Activated gamma-delta T cell treated with Interleukin-2 at 50 U/mL for 16 hours (primary cell): Measurements from ENCODE around the gene AHNAK.

Source experiments
- DNase-seq: peaks from one replicate; pipeline ENCODE4 v3.0.0-alpha.2; 2020

Gene AHNAK

GRCh38 chr11:62494246-62494645 lies 52.4 kb downstream of the AHNAK start:
- DNase-seq, result no peak

GRCh38 chr11:62493801-62494200 lies 52.8 kb downstream of the AHNAK start:
- DNase-seq, result no peak

- DNase-seq, result no peak
Measured at GRCh38 chr11:62492586-62492985, 54.0 kb downstream of the AHNAK start.

DNA sequence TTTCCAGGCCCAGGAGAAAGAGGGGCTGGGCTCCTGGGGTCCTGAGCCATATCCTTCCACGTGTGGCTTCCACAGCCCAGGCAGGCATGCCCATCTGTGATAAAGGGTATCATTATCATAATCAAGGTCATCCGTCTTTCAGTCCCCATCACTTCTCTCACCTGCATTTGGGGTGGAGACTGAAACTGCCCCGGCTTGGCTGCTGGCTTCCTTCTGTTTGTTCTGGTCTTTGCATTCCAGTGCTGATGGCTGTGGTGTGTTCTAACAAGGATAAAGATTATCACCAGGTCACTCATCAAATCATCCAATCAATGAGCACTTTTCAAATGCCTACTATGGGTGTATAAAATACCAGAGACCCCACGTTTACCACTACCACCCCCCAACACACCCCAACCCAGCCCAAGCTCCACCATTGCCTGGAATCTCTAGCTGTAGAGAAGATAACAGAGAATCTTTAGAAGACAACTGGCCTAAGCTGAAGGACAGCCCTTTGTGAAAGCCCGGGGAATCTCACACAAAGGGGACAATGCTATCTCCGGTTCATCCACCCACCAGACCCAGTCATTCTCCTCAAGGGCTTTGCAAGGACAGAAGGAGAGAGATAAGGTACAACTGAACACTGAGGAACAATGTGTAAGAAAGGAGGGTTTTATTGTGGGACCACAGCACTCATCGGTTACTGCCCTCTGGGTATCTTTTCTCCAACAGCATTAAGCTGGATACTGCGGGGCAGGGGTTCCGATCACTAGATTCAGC lies 54.9 kb downstream of the AHNAK start:
- DNase-seq, result no peak

GRCh38 chr11:62489204-62489603 lies 57.4 kb downstream of the AHNAK start:
- DNase-seq, result no peak

DNA sequence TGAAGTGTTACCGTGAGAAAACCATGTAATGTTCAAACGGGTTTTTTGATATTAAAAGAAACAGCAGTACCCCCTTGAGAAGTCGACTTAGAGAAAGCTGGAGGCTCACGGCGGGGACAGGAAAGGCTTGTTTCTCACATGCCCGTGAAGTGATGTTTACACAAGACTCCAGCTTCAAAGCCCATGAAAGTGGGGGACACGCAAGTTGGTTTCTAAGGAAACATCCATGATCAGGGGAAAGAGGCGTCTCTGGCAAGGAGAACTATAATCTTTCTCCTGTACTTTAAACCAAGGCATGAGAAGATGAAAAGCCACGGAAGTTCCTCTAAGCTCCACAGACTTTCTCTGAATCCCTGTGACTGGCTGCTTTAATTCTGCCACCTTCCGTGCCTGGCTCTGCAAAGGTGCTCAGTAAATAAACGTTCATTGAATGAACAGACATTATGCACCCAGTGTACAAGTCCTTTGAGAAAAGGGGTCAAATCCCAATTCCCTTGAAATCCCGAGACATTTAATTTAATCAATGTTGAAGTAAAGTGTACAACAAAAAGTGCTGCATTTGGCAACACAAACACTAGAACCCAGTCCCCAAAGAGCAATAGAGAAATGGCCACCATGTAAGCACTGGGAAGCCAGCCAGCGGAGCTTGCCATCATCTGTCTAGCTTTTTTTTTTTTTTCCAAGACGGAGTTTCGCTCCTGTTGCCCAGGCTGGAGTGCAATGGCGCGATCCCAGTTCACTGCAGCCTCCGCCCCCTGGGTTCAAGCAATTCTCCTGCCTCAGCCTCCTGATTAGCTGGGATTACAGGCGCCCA lies 58.7 kb downstream of the AHNAK start:
- DNase-seq, result no peak

GRCh38 chr11:62487136-62487535 lies 59.5 kb downstream of the AHNAK start:
- DNase-seq, result no peak

GRCh38 chr11:62484352-62484751 lies 62.3 kb downstream of the AHNAK start:
- no peak for DNase-seq

GRCh38 chr11:62482753-62483152 lies 63.9 kb downstream of the AHNAK start:
- DNase-seq, result no peak

DNA sequence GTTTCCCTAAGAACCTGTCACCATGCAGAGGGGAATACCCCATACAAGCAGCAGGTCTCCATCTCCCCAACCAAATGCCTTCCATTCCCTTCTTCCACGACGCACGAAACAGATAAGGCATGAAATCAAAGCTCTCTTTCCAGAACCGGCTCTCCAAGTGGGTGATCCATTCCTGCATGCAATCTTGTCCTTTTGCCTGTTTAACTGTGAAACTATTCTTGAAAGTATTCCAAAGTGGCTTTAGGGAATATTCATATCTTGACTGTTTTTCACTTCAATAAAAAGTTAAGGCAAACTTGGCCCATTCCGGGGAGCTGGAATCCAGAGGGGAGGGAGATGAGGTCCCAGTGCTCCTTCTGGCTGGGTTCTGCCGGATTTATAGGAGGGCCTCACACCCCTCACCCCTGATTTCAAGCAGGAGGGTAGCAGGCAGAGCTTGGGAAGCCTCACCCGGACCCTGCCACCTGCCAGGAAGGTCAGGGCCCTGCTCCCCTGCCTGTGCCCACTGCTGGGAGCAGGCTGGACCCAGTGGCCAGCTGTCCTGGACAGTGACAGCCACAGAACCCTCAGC lies 66.9 kb downstream of the AHNAK start:
- DNase-seq, result no peak

DNA sequence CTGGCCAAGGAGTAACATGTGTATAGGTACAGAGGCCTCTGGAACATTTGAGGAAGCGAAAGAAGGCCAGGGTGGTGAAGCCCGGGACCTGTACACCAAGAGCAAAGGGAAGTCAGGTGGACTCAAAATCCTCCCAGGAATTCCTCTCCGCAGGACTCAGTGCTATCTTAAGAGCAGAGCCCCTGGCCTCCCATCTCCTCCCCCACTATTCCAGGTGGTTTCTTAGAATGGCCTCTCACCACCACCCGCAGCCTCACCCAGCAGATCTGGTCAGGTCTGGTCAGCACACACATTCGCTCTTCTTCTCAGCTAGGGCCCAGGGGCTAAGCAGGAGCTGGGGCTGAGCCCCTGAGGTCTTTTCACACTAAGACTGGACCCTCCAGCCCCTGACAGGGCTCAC lies 68.7 kb downstream of the AHNAK start:
- no peak for DNase-seq

DNA sequence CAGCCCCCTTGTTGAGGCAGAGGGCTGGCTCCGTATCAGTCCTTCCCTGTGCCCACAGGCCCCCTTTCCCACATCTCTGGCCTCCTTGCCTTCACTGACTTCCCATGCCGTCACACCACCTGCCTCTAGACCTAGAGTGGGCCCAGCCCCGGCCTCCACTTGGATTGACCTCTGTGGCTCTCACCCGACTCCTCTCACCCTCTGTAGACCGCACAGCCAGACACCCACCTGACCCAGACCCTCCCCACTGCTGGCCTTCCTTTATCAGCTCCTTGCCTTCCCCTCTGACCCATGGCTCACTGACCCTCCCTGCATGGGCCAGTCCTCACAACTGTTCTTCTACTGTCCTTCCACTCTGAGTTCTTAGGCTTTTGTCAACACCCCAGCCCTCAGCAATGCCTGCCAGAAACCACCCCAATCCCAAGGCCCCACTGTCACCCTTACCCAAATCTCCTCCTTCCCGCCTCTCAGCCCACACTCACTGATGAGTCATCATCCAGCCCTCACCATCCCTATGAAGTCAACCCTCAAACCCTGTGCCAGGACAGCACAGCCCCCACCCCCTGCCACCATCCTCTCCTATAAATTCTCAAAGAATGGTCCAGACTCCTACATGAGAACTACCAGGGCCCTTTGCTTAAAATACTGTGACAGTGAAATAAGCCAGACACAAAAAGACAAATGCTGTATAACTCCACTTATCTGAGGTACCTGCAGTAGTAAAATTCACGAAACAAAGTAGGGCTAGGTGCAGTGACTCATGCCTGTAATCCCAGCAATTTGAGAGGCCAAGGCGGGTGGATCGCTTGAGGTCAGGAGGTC lies 74.3 kb downstream of the AHNAK start:
- DNase-seq, result no peak

DNA sequence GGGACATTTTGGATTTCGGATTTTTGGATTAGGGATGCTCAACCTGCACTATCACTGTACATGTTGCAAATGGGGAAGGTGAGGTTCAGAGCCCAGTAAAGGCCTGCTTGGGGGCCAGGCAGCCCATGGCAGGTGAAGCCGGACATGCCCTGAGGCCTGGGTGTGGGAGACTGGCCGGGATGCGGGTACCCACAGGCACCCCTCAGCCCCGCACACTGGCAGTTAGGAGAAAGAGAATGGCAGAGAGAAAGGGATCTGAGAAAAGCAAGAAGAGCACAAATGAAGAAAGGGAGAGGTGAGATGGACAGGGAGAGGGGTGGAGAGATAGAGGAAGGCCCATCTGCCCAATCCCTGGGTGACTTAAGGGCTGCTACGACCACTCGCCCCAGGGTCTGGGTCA lies 75.0 kb downstream of the AHNAK start:
- DNase-seq, result no peak

DNA sequence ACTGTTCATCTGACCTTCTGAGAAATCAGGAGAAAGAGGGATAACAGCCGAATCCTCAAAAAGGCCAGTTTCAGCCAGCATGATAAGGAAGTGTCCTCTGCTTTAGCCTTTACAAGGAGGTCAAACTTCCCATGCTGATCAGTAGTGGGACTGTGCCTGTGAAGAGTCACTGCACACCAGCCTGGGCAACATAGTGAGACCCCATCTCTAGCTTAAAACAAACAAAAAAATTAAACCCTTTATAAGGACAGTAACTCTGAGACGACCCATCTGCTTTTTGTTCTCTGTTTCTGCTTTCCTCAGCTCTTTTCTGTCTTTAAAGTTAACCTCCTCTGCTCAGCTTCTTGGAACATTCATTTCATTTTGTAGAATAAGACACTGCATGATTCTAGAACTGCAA lies 78.0 kb downstream of the AHNAK start:
- DNase-seq, result no peak

GRCh38 chr11:62466444-62466843 lies 80.2 kb downstream of the AHNAK start:
- no peak for DNase-seq

DNA sequence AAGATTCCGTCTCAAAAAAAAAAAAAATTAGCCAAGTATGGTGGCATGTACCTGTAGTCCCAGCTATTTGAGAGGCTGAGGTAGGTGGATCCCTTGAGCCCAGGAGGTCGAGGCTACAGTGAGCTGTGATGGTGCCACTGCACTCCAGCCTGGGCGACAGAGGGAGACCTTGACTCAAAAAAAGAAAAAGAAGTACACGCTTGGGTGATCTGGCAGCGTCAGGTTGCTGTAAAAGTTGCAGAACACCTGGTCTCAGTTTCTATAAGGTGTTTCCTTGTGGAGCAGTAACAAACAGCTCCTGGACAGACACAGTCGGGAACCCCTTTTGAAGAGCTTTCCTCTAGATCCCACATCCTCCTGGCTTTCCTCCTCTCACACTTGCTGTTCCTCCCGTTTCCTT lies 82.0 kb downstream of the AHNAK start:
- DNase-seq, result no peak

DNA sequence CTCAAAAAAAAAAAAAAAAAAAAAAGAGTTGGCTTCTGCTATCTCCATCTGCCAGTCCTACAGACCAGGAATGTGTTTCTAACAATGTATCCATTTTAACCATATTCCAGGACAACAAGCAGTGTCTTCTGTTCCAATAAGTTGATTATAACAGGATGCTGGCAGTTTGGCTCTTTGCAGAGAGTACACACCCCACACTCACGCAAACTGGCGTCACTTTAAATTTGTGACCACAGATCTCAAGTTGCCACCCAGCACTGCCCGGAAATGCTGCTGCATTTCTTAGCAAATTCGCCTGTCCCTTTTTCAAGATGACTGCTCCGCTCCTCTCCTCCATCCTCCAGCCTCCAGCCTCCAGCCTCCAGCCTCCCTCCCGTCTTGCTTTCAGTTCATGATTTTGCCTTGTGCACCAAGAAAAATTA lies 83.5 kb downstream of the AHNAK start:
- DNase-seq, result no peak

DNA sequence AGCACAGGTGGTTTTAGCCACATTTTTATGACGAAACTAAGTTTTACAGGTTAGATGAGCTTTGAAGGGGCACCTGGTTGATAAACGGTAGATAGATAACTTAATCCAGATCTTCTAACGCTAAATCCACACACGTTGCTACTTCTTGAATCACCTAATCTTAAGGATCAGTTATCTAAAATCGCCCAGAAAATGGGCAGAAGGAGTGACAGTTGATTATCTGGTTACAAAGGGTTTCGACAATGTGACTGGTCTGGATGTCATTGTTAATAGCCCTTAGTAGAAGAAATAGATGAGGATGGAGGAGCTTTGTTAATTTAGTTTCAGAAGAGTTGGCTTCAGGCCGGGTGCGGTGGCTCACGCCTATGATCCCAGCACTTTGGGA lies 84.1 kb downstream of the AHNAK start:
- no peak for DNase-seq

DNA sequence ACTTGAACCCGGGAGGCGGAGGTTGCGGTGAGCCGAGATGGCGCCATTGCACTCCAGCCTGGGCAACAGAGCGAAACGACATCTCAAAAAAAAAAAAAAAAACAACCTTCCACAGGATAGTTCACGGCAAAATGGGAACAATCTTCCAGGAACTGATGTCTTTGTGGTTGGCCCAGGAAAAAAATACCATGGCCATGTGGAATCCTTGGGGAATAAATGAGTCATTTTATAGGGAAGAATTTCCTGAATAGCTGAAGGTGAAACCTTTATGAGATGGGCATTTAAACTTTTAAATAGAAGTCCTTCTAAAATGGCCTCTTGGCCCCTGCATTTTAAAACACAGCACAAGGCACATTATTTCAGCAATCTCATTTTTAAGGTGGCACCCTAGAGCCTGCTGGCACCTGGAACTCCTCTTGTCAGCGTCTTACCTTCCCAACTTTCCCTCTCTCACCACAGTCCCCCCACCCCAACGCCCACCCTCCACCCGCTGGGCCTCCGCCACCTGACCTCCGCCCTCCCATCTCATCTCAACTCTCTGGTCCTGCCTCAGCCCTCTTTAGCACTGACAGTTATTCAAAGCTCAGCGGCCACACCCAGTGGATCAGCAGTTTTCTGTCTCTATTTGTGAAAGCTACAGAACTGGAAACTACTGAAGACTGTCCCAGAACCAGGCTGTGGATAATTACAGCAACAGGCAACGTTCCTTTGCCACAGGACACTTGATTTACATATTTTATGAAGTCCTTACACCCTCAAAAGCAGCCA lies 84.7 kb downstream of the AHNAK start:
- no peak for DNase-seq

GRCh38 chr11:62459080-62459479 lies 87.5 kb downstream of the AHNAK start:
- DNase-seq, result no peak

DNA sequence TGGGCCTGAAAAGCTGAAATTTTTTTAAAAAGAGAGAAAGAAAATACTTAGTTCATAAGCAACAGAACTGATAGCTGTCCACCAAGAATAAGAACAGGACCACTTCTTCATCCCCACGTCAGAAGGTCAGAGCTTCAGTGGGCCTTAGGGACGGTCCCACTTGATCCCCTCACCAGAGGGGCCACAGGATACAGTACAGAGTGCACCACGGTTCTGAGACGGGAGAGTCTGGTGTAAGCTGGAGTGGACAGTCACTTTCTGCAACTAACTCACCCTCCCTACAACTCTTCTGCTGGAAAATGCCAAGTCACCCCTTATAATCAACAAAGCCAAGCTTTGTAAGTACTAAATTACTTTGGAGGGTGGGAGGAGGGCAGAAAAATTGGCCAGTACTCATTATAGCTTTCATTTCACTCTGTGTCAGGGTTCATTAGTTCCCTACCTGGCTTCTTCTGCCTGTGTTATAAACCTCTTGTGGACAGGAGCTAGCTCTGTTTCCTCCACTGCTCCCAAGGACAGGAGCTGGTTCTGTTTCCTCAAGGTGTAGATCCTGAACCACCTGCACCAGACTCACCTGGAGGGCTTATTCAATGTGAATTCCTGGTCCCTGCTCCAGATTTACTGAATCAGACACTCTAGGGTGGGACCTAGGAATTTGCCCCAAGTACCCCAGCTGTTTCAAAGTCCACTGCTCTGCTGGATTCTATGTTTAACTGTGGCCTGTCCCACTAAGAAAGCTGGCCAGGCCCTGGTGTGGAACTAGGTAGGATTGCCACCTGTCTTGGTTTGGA lies 88.2 kb downstream of the AHNAK start:
- DNase-seq, result no peak

GRCh38 chr11:62457478-62457877 lies 89.1 kb downstream of the AHNAK start:
- no peak for DNase-seq
